NCI-H1092 treated with DMSO at 0.1 percent for 48 hours (cell line): ENCODE data around the gene PRELID3B.
"Not testable (repeated sequence)": the region's sequence is repeated elsewhere in the genome, so short reads cannot be mapped to it uniquely, and the experiment has no call there.

ENCODE experiments used
- DNase-seq: peaks from one replicate; lab custom pipeline; 2025; lab: John Stamatoyannopoulos, UW

Gene PRELID3B

DNA sequence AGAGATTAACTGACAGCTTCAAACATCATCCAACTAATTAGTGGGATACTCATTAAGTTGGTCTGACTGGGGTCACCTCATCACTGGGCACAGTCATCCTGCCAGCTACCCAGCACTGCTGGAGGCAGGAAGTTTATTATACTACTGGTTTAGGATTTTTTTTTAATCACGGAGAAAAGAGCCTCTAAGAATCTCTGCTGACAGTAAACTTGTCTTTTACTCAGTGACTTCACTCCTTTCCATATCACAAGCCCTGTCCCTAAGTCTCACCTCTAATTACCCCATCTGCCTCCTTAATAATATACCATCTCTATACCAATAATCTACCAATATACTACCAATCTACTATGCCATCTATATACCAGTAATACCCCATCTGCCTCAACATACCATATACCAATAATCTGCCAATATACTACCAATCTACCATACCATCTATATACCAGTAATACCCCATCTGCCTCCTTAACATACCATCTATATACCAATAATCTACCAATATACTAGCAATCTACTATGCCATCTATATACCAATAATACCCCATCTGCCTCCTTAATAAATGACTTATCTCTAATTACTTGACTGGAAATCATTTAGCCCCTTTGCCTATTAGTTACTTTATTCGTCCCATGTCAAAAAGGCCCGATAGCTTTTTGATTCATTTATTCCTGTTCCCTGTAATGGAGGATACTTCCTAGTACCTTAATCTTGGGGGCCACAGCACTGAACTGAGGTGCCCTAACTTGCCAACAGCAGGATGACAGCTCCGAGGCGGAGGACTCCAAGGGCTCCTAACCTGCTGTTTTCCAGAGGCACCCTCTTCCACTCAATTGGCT lies 15.5 kb downstream of the PRELID3B start:
- no peak for DNase-seq

DNA sequence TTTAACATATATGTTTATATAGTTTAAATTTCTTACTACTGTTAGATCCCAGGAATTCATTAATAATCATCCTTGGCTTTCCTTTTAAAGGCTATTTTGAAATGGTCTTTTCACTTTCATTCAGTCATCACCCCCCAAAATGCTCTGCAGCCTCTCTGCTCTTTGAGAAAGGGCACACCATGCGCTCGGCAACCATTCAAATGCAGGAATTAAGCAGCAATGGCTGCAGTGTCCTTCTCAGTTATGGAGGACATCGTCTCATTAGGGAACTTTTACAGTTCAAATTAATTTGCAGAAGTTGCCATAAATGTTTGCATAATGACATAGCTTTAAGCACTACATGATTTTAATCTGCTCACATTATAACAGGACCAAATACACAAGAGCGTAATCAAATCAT lies 17.1 kb downstream of the PRELID3B start:
- DNase-seq: no peak

- no peak for DNase-seq
Measured at GRCh38 chr20:59025086-59025485, 17.5 kb downstream of the PRELID3B start.

- DNase-seq: no peak
Measured at GRCh38 chr20:59024111-59024530, 18.5 kb downstream of the PRELID3B start.

- no peak for DNase-seq
Measured at GRCh38 chr20:59023616-59024015, 19.0 kb downstream of the PRELID3B start.

DNA sequence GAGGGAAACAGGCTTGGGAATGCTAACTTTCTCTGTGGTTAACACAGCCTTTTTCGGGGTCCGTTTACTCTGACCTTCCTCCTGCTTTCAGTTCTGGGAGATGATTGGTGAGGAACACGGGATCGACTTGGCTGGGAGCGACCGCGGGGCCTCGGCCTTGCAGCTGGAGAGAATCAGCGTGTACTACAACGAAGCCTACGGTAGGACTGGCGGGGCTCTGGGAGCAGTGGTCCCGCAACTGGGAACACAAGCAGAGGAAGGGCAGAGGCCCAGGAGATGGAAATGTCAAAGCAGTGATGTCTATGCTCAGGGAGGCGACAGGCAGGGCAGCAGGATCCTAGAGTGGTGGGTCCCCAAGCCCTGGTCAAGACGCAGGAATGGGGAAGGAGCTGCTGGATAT lies 19.8 kb downstream of the PRELID3B start:
- no peak for DNase-seq

GRCh38 chr20:59020938-59021551 lies 21.5 kb downstream of the PRELID3B start:
- DNase-seq: no peak

DNA sequence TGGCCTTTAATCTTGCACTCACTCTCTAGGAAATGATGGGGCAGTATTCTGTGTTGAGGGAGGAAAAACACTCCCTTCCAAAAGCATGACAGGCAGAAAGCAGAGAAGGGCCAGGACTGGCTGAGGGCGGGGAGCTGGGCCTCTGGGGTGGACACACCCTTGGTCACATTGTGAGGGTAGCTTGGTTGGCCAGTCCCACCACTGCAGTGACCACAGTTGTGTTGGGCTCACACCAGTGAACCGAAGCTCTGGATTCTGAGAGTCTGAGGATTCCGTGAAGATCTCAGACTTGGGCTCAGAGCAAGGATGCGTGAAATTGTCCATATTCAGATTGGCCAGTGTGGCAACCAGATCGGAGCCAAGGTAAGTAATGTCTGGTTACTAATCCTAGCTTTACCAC lies 23.4 kb downstream of the PRELID3B start, which contains the start of gene TUBB1:
TUBB1 (plus strand) TSS at position 213 of the 400 bp plus-strand sequence; CDS start at position 307, 94 bp downstream.
- DNase-seq: no peak

DNA sequence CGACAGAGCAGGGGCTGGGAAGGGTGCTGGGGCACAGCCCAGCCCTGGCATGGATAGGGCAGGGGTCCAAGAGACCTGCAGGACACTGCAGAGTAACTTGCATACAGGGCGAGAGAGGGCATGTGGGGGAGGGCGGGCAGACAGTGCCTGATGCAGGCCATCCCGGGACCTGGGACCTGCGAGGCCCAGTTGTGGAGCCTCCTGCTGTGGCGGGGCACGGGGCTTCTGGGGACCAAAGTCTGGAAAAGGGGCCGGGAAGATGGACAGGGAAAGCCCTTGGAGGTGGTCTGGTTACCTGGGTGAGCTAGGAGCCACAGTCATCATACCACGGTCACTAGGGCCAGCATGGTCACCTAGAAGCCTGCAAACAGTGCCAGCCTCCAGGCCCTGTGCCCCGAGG lies 23.8 kb downstream of the PRELID3B start:
- DNase-seq: no peak

GRCh38 chr20:59017493-59018231 lies 24.9 kb downstream of the PRELID3B start:
- no peak for DNase-seq

DNA sequence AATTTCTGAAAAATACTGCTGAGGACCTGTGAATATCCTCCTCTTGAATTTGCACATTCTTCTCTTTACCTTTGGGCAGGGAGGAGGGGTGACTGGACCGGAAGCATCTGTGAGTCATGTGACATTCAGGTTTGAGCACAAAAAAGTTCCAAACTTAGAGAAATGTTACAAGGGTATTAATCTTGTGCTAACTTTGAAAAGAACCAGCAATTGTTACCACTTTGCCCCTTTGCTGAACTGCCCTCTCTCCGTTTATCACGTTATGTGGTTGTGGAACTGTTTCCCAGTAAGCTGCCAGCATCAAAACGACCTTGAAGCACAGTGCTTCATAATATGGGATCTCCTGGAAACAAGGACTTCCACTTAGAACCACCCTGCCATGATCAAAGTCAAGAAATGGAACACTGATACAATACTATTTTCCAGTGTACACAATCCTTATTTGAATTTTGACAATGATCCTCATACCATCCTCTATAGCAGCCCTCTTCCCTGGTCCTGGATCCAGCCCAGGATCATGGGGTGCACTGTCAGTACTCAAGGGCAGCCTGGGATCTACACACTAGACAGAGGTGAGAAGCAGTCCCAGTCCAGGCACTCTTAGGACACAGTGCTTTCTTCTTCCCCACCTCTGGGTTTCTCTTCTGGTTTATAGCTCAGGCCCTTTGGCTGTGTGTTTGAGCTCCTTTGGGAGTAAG lies 25.6 kb downstream of the PRELID3B start:
- DNase-seq: no peak

- no peak for DNase-seq
Measured at GRCh38 chr20:59015812-59016711, 26.5 kb downstream of the PRELID3B start.

GRCh38 chr20:59015411-59015810 lies 27.2 kb downstream of the PRELID3B start:
- DNase-seq: no peak

DNA sequence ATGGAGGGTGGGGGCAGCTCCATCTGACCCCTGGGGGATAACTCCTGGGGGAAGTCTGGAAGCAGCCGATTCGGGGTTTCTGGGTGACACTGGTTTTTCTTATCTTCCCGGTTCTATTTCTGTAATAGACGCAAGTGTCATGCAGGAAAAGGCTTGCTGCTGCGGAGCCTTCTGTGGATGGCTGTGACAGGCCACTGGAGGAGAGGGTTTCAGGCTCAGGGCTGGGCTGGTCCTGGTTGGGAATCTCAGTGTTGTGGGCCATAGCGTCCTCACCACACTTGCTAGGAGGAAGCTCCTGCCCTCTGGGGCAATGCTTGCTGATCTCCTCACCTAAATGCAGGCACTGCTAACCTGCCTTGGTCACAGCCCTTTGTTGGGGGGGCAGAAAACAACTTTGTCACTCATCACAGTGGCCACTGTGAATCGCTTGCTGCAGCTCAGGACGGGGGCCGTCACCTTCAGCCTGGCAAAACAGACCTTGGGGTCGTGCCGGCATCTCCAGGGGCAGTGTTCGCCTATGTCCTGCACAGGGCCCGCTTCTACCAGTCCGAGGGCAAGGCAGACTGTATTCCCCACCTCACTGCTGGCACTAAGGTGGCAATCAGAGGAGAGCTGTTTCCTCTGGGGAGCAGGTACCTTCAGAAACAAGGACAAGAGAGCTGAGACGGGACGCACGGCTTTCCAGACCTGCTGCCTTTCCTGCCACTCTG lies 27.8 kb downstream of the PRELID3B start:
- no peak for DNase-seq

GRCh38 chr20:59013959-59014608 lies 28.5 kb downstream of the PRELID3B start:
- DNase-seq: no peak

DNA sequence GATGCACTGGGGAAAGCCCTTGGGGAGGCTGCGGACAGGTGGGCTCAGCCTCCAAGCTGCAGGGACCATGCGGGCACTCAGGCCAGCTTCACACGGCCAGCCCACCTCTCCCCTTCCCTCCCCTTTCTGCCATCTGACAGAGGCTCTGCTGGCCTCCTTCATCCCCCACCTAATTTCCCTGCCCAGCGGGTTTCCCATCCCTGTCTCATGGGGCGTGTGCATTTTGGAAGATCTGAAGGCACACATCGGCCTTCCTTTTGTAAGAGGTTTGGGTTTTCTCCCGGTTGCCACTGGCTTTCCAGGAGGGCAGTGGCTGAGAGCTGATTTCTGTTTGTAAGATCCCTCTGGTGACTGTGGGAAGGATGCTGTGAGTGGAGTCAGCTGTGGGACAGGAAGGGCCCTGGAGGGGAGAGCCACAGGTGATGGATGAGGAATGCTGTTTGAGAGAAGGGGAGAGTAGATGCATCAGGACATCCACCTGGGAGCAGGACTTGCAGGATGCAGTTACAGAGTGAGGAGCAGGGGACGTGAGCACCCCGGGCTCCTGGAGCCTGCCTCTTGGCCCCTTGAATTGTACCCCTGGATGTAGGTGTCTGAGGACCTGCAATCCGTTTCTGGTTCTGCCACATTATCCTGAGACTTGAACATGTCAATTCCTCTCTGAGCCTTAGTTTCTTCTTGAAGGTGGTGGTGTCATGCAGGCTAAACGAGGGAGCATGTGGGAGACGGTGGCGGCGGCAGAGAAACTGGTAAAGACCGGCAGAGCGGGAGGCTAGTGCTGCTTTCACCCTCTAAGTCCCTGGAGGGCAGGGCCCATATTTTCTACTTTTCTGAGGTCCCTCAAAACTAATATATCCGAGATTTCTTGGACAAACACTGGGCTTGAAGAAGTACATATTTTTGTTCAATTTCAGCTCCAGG lies 29.3 kb downstream of the PRELID3B start:
- DNase-seq: no peak

DNA sequence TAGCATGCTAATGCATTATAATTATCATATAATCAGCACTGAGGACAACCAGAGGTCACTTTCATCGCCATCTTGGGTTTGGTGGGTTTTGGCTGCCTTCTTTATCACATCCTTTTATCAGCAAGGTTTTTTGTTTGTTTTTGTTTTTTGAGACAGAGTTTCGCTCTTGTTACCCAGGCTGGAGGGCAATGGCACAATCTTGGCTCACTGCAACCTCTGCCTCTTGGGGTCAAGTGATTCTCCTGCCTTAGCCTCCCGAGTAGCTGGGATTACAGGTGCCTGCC lies 30.8 kb downstream of the PRELID3B start:
- DNase-seq: not testable (repeated sequence)

DNA sequence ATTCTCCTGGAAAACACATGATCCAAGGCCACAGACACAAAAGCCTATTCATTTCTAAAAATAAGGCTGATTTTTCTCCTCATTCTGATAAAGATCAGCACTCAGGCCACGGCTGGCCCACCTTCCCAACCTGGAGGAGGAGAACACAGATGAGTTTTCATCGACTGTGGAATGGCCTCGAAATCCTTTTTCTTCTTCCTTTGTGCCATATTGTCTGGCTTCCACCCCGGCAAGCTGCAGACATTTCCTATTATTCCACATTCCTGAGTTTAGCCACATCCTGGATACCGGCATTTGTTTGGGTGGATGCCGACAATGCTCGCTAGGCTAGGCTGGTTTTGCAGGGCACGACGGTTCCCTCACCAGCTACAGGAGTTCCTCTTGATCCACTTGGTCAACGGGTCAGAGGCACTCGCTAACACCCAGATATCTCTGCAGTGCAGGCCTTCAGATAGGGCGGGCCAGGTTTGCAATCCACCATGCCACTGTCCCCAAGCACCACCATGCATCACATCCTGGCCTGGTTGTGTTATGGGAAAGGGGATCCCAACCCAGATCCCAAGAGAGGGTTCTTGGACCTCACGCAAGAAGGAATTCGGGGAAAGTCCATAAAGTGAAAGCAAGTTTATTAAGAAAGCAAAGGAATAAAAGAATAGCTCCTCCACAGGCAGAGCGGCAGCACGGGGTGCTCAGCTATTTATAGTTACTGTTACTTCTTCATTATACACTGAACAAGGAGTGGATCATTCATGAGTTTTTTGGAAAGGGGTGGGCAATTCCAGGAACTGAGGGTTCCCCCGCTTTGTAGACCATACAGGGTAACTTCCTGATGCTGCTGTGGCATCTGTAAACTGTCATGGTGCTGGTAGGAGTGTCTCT lies 31.4 kb downstream of the PRELID3B start:
- DNase-seq: no peak
